Skeletal muscle tissue (tissue), 4 donors: Measurements from ENCODE around the gene TOM1. TPM values are rescaled to one million over a fixed set of nuclear protein-coding genes. Genes with fewer than 3 reads are reported as not detected.
A peak's percentile ranks its signal among the peaks of the same experiment; 100 is the strongest.

Experiments
- H3K27ac ChIP-seq: one replicate; pipeline ENCODE4 v1.7.0; 2013; ENCODE audit warnings: mild to moderate bottlenecking, low read depth, low read length, inconsistent platforms
- H3K27me3 ChIP-seq, 3 donors: one replicate each; pipeline ENCODE4 v1.7.0; 2013; ENCODE audit warnings: low read length in 3 of 3; ENCODE audit not compliant: control insufficient read depth in 3 of 3, insufficient read depth in 3 of 3
- H3K36me3 ChIP-seq, 3 donors: one replicate each; pipeline ENCODE4 v1.7.0; 2013; ENCODE audit warnings: low read length in 3 of 3; ENCODE audit not compliant: control insufficient read depth in 3 of 3, insufficient read depth in 3 of 3
- H3K4me1 ChIP-seq, 3 donors: one replicate each; pipeline ENCODE4 v1.7.0; 2013; ENCODE audit warnings: low read length in 3 of 3, mild to moderate bottlenecking in 3 of 3; ENCODE audit not compliant: control insufficient read depth in 3 of 3, insufficient read depth in 3 of 3
- H3K4me3 ChIP-seq, 3 donors: one replicate each; pipeline ENCODE4 v1.7.0; 2013; ENCODE audit warnings: low read length in 3 of 3
- H3K9ac ChIP-seq, 3 donors: one replicate each; pipeline ENCODE4 v1.7.0; 2013; ENCODE audit warnings: low read length in 3 of 3, mild to moderate bottlenecking in 3 of 3, moderate library complexity in 2 of 3, low read depth in 1 of 3
- H3K9me3 ChIP-seq, 3 donors: one replicate each; pipeline ENCODE4 v1.7.0; 2013; ENCODE audit warnings: low read length in 3 of 3; ENCODE audit not compliant: control insufficient read depth in 3 of 3
- total RNA-seq: library from RNA; depleted of rRNA; stranded (reverse); fragments of >200 nt; gene quantifications from one replicate; pipeline ENCODE4 v1.2.3, GENCODE V29; 2014
- donor health status: Osteomylitis.

TOM1 gene
- total RNA-seq, 1 donor from 2014 or later = 14.1 TPM

GRCh38 chr22:35348703-35349102 is 49.0 kb downstream of the TOM1 start:
- Histone ChIP-seq H3K4me3 (no peak overlapping the region), H3K27ac (no peak overlapping the region), H3K9ac (no peak overlapping the region), H3K9me3 (no peaks in the 10 kb centered on the region), H3K36me3 (peaks cover 36 to 45% (median 39%) of the 10 kb centered on the region in 3 donors), H3K4me1 (peaks cover 17 to 47% (median 27%) of the 10 kb centered on the region in 3 donors), H3K27me3 (no peaks in the 10 kb centered on the region)

GRCh38 chr22:35349368-35349703 is 49.6 kb downstream of the TOM1 start:
- Histone ChIP-seq H3K27ac (no peak overlapping the region), H3K4me3 (no peak overlapping the region), H3K9ac (no peak overlapping the region)

GRCh38 chr22:35349704-35350538 is 50.2 kb downstream of the TOM1 start:
- Histone ChIP-seq H3K4me3 (peak overlapping the region in 1 of 3 donors; percentile 89), H3K4me1 (peaks cover 17 to 47% (median 27%) of the 10 kb centered on the region in 3 donors), H3K9ac (peak overlapping the region; percentile 9 to 84 (median 63)), H3K27ac (peak overlapping the region; percentile 77), H3K27me3 (no peaks in the 10 kb centered on the region), H3K9me3 (no peaks in the 10 kb centered on the region), H3K36me3 (peaks cover 27 to 34% (median 29%) of the 10 kb centered on the region in 3 donors)

More at GRCh38 chr22:35349368-35349703, 49.6 kb downstream of the TOM1 start:
- H3K36me3 ChIP-seq = peaks cover 33 to 39% (median 34%) of the 10 kb centered on the region in 3 donors
- H3K9me3 ChIP-seq = no peaks in the 10 kb centered on the region
- H3K4me1 ChIP-seq = peaks cover 17 to 47% (median 27%) of the 10 kb centered on the region in 3 donors
- H3K27me3 ChIP-seq = no peaks in the 10 kb centered on the region

GRCh38 chr22:35350539-35351503 is 51.1 kb downstream of the TOM1 start:
- peaks cover 19 to 26% (median 20%) of the 10 kb centered on the region in 3 donors for H3K36me3 ChIP-seq
- peak overlapping the region; percentile 77 for H3K27ac ChIP-seq
- H3K9ac ChIP-seq = peak overlapping the region; percentile 73 to 84 (median 79)
- peaks cover 19 to 49% (median 27%) of the 10 kb centered on the region in 3 donors for H3K4me1 ChIP-seq
- H3K27me3 ChIP-seq = no peaks in the 10 kb centered on the region
- peak overlapping the region; percentile 76 to 89 (median 79) for H3K4me3 ChIP-seq
- H3K9me3 ChIP-seq = no peaks in the 10 kb centered on the region

GRCh38 chr22:35352214-35353111 is 52.8 kb downstream of the TOM1 start:
- H3K9ac ChIP-seq = no peak overlapping the region
- peak overlapping the region; percentile 62 for H3K27ac ChIP-seq
- H3K27me3 ChIP-seq = no peaks in the 10 kb centered on the region
- H3K36me3 ChIP-seq = peaks cover 8 to 15% (median 9%) of the 10 kb centered on the region in 3 donors
- no peak overlapping the region for H3K4me3 ChIP-seq
- H3K9me3 ChIP-seq = no peaks in the 10 kb centered on the region
- peaks cover 22 to 50% (median 27%) of the 10 kb centered on the region in 3 donors for H3K4me1 ChIP-seq

- H3K9me3 ChIP-seq = no peaks in the 10 kb centered on the region
- H3K36me3 ChIP-seq = peaks cover under 1 to 6% (median 3%) of the 10 kb centered on the region in 3 donors
- no peaks in the 10 kb centered on the region for H3K27me3 ChIP-seq
- peak overlapping the region; percentile 45 for H3K27ac ChIP-seq
- H3K4me1 ChIP-seq = peaks cover 22 to 47% (median 27%) of the 10 kb centered on the region in 3 donors
- no peak overlapping the region for H3K4me3 ChIP-seq
- H3K9ac ChIP-seq = no peak overlapping the region
Measured at GRCh38 chr22:35353318-35353717, 53.6 kb downstream of the TOM1 start.

GRCh38 chr22:35354068-35354467 is 54.4 kb downstream of the TOM1 start:
- Histone ChIP-seq H3K4me1 (peaks cover 22 to 40% (median 27%) of the 10 kb centered on the region in 3 donors), H3K9me3 (no peaks in the 10 kb centered on the region), H3K9ac (no peak overlapping the region), H3K27ac (no peak overlapping the region), H3K27me3 (no peaks in the 10 kb centered on the region), H3K36me3 (no peaks in the 10 kb centered on the region), H3K4me3 (no peak overlapping the region)

GRCh38 chr22:35357883-35358621 is 58.4 kb downstream of the TOM1 start:
- Histone ChIP-seq H3K36me3 (no peaks in the 10 kb centered on the region), H3K9me3 (no peaks in the 10 kb centered on the region), H3K9ac (no peak overlapping the region), H3K27ac (no peak overlapping the region), H3K4me3 (no peak overlapping the region), H3K27me3 (no peaks in the 10 kb centered on the region), H3K4me1 (peaks cover 0 to 5% (median 3%) of the 10 kb centered on the region in 3 donors)
